ENCODE data around the gene HIF1A. TPM values are rescaled to one million over a fixed set of nuclear protein-coding genes. Genes with fewer than 3 reads are reported as not detected.
"Not testable (repeated sequence)": the region's sequence is repeated elsewhere in the genome, so short reads cannot be mapped to it uniquely, and the experiment has no call there.

The HIF1A gene
- total RNA-seq, 1 donor from 2014 or later = 236 TPM

- no peak for DNase-seq
These were observed 20.0 kb upstream of the HIF1A start for GRCh38 chr14:61675291-61675690.

- DNase-seq = no peak
These were observed 17.8 kb upstream of the HIF1A start for GRCh38 chr14:61677479-61677878.

DNA sequence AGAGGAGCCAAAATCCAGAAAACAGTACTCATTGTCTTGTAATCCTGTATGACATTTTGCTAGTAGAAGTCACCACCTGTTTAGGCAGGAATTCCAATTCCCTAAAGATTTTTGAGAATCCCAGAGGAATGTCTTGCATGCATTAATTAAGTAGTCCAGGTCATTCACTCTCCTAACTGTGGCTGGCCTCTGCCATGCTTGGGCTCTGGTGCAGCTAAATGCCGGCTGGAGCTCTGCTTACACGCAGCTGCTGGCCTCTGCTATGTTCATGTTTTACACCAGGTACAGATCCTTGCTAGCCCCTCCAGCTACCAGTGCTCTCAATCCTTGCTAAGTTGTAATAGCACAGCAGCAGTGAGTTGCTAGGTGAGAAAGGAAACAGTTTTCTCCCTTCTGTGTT, 16.3 kb upstream of the HIF1A start:
- DNase-seq = no peak

GRCh38 chr14:61681413-61681812, 13.9 kb upstream of the HIF1A start:
- no peak for DNase-seq

GRCh38 chr14:61683108-61683507, 12.2 kb upstream of the HIF1A start:
- DNase-seq = no peak

GRCh38 chr14:61690039-61690438, 5.3 kb upstream of the HIF1A start:
- no peak for DNase-seq

- no peak for DNase-seq
These were observed 4.3 kb upstream of the HIF1A start for GRCh38 chr14:61690982-61691381.

- DNase-seq = no peak
These were observed 3.8 kb upstream of the HIF1A start for GRCh38 chr14:61691495-61691894.

DNA sequence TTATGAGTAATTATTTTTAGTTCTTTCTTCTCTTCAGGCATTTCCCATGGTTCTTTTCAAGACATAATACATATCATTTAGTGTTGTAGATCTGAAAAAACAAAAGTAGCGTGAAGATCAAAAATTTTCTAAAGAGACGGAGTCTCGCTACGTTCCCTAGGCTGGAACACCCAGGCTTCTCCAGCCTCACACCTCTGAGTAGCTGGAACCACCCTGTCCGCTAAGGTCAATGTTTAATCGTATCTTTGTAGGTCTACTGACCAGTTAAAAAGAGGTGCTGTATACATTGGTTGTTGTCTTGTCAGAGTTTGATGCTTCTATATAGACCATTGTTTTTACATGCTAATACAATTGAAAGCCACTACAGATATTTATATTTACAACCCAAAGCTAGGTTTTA, 1.3 kb upstream of the HIF1A start:
- DNase-seq = no peak

GRCh38 chr14:61695695-61696527, 598 bp downstream of the HIF1A start:
- DNase-seq = peak; percentile 66

DNA sequence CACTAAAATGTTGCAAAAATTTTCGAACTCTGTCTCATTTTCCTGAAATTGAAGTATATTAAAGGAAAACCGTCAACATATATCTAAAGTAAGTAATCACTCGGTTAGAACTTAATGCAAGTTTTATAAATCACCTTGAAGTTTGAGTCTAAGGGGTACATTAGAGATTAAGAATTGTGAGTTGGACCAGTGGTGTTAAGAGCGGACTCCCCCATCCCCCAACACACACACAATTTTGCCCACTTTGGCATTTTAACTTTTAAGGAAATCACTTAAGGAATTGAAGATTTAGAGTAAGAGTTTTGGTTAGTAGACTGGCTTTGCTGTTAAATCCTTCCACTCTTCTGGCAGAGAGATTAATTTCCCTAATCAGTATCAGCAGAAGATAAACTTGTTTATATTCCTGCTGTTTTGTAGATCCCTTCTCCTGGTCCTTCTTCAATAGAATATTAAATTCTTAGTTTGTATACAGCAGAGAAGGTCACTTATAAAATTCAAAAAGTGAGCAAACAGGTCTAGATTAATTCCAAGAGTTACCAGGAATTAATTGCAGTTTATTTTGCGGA, 1.5 kb downstream of the HIF1A start:
- DNase-seq = peak; percentile 34

DNA sequence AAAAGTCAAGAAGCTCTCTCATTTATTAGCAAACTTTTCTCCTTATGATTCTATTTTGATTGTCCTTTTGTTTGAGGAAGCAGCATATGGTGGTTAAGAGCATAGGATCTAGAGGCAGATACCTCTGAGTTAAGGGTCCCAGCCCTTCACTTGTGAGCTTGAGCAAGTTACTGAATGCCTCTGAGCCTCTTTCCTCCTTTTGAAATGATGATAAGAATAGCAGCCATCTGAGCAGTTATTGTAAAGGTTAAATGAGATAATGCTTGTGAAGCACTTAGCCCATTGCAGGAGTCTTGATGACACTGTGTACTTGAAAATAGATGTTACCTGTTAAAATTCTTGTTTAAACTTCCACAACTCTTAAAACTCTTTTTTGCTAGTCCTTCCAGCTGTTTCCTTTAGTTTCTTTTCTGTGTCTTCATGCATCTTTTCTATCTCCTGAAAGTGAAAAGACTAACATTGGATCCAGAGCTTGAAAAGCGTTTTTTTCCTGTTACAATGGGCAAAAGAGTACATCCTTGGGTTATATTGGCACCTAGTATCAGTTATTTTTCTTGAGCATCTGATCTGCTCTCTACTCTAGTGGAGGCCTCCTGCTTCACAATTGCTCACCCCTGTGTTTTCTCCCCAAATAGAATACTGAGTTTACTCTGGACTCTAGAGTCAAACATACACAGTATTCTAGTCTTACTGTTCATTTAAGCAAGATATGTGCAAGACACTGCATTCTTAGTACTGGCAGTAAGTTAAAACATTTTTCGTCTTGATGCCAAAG, 3.1 kb downstream of the HIF1A start:
- no peak for DNase-seq

GRCh38 chr14:61699027-61699426, 3.7 kb downstream of the HIF1A start:
- DNase-seq = no peak

- DNase-seq = no peak
These were observed 5.0 kb downstream of the HIF1A start for GRCh38 chr14:61700104-61700886.

GRCh38 chr14:61701946-61702345, 6.6 kb downstream of the HIF1A start:
- no peak for DNase-seq

DNA sequence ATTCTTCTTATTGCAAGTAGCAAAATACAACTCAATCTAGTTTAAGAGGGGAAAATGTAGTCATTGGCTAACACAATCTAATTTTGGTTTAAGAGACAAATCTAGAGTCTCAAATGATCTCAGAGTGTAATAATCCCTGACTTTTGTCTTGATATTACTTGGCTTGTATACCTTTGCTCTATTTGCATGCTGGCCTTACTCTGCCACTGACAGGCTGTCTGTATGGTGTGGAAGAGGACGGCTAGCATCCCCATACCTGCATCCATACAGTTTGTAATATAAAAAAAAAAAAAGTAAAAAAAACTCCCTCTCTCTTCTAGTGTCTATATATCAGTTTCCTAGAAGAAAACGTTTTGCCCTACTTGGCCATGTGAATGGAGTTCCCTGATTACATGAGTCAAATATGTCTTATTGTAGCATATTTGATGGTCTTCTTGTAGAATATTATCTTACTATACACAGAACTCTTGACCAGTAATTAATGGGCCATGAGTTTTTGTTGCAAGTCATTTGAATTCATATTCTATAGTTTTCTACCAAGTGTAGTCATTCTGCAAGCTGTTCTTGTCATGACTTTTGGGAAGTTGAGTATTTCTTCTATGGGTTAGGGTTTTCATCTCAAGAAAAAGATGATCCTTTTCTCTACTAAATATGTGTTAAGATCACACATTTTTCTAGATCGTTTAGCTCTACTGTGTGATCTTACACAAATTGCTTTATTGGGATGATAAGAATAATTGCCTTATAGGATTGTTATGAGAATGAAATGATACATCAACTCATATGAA, 8.2 kb downstream of the HIF1A start:
- no peak for DNase-seq

DNA sequence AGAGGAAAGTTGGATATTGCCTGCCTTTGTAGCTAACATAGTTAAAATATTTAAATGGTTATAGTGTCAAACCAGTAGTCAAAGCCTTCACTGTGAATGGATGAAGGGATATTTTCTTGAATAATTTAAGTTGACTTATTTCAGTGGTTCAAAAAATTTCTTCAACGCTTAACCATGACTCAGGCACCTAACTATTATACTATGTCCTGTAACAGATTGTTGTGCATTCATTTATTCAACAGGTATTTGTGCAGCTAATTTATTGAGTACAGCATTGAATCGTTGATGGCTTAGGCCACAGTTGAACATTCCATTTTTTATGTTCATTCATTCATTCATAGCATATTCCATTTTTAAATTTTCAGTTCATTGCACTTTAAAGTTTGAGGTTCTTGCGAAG, 9.2 kb downstream of the HIF1A start:
- DNase-seq = no peak

- DNase-seq = no peak
These were observed 9.7 kb downstream of the HIF1A start for GRCh38 chr14:61705017-61705416.

GRCh38 chr14:61706096-61706690, 10.9 kb downstream of the HIF1A start:
- DNase-seq = no peak

DNA sequence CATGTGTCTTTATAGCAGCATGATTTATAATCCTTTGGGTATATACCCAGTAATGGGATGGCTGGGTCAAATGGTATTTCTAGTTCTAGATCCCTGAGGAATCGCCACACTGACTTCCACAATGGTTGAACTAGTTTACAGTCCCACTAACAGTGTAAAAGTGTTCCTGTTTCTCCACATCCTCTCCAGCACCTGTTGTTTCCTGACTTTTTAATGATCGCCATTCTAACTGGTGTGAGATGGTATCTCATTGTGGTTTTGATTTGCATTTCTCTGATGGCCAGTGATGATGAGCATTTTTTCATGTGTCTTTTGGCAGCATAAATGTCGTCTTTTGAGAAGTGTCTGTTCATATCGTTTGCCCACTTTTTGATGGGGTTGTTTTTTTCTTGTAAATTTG, 12.5 kb downstream of the HIF1A start:
- not testable (repeated sequence) for DNase-seq

DNA sequence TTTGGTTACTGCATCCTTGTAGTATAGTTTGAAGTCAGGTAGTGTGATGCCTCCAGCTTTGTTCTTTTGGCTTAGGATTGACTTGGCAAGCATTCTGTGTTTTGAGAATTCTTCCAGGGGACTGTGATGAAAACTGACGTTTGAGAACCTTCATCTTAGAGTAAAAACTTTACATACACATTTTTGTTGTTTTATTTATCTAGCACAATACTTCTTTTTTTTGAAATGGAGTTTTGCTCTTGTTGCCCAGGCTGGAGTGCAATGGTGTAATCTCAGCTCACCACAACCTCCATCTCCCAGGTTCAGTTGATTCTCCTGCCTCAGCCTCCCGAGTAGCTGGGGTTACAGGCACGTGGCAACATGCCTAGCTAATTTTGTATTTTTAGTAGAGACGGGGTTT, 13.4 kb downstream of the HIF1A start:
- DNase-seq = not testable (repeated sequence)
